Ishikawa (cell line): ENCODE measurements around the gene COL23A1.

ENCODE experiments used
- CEBPB ChIP-seq: IDR thresholded peaks from 2 replicates; pipeline ENCODE4 v1.6.1; 2012
- CREB1 ChIP-seq: IDR thresholded peaks from 2 replicates; pipeline ENCODE4 v1.6.1; 2012; ENCODE audit warnings: low read depth
- EGR1 ChIP-seq: IDR thresholded peaks from 2 replicates; pipeline ENCODE4 v1.6.1; 2012
- EP300 ChIP-seq: IDR thresholded peaks from 2 replicates; pipeline ENCODE4 v1.6.1; 2012; ENCODE audit warnings: borderline replicate concordance
- FOXM1 ChIP-seq: IDR thresholded peaks from 2 replicates; pipeline ENCODE4 v1.6.1; 2012; ENCODE audit warnings: low read depth, borderline replicate concordance
- MAX ChIP-seq: IDR thresholded peaks from 2 replicates; pipeline ENCODE4 v1.6.1; 2012
- NFIC ChIP-seq: IDR thresholded peaks from 2 replicates; pipeline ENCODE4 v1.6.1; 2012
- RAD21 ChIP-seq: IDR thresholded peaks from 2 replicates; pipeline ENCODE4 v1.6.1; 2012; ENCODE audit warnings: low read depth
- REST ChIP-seq: IDR thresholded peaks from 2 replicates; pipeline ENCODE4 v1.6.1; 2012; ENCODE audit warnings: low read depth, mild to moderate bottlenecking
- TAF1 ChIP-seq: IDR thresholded peaks from 2 replicates; pipeline ENCODE4 v1.6.1; 2012; ENCODE audit warnings: low read depth, mild to moderate bottlenecking
- TCF12 ChIP-seq: IDR thresholded peaks from 2 replicates; pipeline ENCODE4 v1.6.1; 2012; ENCODE audit warnings: low read depth
- TEAD4 ChIP-seq: IDR thresholded peaks from 2 replicates; pipeline ENCODE4 v1.6.1; 2012
- USF1 ChIP-seq: IDR thresholded peaks from 2 replicates; pipeline ENCODE4 v1.6.1; 2012
- YY1 ChIP-seq: IDR thresholded peaks from 2 replicates; pipeline ENCODE4 v1.6.1; 2012; ENCODE audit warnings: low read depth
- ZBTB7A ChIP-seq: IDR thresholded peaks from 2 replicates; pipeline ENCODE4 v1.6.1; 2012; ENCODE audit warnings: low read depth

Gene COL23A1

GRCh38 chr5:178555771-178556211, 34.4 kb downstream of the COL23A1 start:
- TF ChIP-seq EGR1 (no peak), MAX (no peak), REST (no peak), TAF1 (no peak), USF1 (no peak), NFIC (no peak), FOXM1 (no peak), EP300 (no peak), CEBPB (no peak), TEAD4 (no peak), YY1 (no peak)

GRCh38 chr5:178555005-178555404, 35.2 kb downstream of the COL23A1 start:
- no peak for TF ChIP-seq ZBTB7A
- no peak for TF ChIP-seq TAF1
- no peak for TF ChIP-seq RAD21
- no peak for TF ChIP-seq MAX
- TF ChIP-seq TCF12, result no peak
- TF ChIP-seq FOXM1, result no peak
- no peak for TF ChIP-seq USF1
- TF ChIP-seq EP300, result no peak
- TF ChIP-seq NFIC, result no peak
- no peak for TF ChIP-seq REST
- no peak for TF ChIP-seq TEAD4
- no peak for TF ChIP-seq CREB1
- TF ChIP-seq CEBPB, result no peak
- TF ChIP-seq EGR1, result no peak

- TF ChIP-seq TAF1, result no peak
- TF ChIP-seq USF1, result no peak
- TF ChIP-seq YY1, result no peak
- TF ChIP-seq CEBPB, result no peak
- TF ChIP-seq ZBTB7A, result no peak
- TF ChIP-seq MAX, result no peak
- no peak for TF ChIP-seq TEAD4
- TF ChIP-seq EP300, result no peak
- TF ChIP-seq TCF12, result no peak
- no peak for TF ChIP-seq CREB1
- no peak for TF ChIP-seq NFIC
- TF ChIP-seq RAD21, result no peak
- TF ChIP-seq REST, result no peak
Observed at GRCh38 chr5:178554311-178554710, 35.9 kb downstream of the COL23A1 start.

- no peak for TF ChIP-seq EGR1
- TF ChIP-seq NFIC, result no peak
- no peak for TF ChIP-seq REST
- no peak for TF ChIP-seq MAX
- TF ChIP-seq FOXM1, result no peak
- no peak for TF ChIP-seq CEBPB
- no peak for TF ChIP-seq TEAD4
- no peak for TF ChIP-seq ZBTB7A
Observed at GRCh38 chr5:178553517-178553916, 36.7 kb downstream of the COL23A1 start.
